ENCODE measurements around the gene PIEZO1. TPM values are rescaled to one million over a fixed set of nuclear protein-coding genes. Genes with fewer than 3 reads are reported as not detected.

The PIEZO1 gene
- total and polyA plus RNA-seq, 10 of the 15 experiments (the other 5 are each of a cell fraction or from before 2014, with no cell fraction given), result 1.3 to 169 (median 33.4) TPM

GRCh38 chr16:88804173-88804551, 19.1 kb upstream of the PIEZO1 start:
- no peak for TF ChIP-seq SKIL (IDR thresholded peaks at IDR 0.05; ENCODE audit: low read depth, poor library complexity, severe bottlenecking)
- TF ChIP-seq POLR2A (IDR thresholded peaks at IDR 0.05; ENCODE audit: low read depth, low read length), result peak; percentile 16; the same call in 1 of the 2 replicates
- no peak for TF ChIP-seq ZBTB33 (IDR thresholded peaks at IDR 0.05)
- TF ChIP-seq FOS (IDR thresholded peaks at IDR 0.05; ENCODE audit: borderline replicate concordance, extremely low read depth, insufficient read length), result no peak
- no peak for TF ChIP-seq KDM1A (IDR thresholded peaks at IDR 0.05; ENCODE audit: borderline replicate concordance)
- TF ChIP-seq KLF5 (IDR thresholded peaks at IDR 0.05; ENCODE audit: partially characterized antibody), result no peak
- ChIA-PET RAD21 (ENCODE audit: unreplicated experiment) (no interaction called here), CTCF (interaction anchor here (0.7 kb wide), 1 partner anchor 11 kb away, joined by 3 read pairs; no protein-coding TSS in a partner anchor), SMC1A (ENCODE audit: uncharacterized antibody, unreplicated experiment) (no interaction called here), POLR2A (interaction anchor here (0.5 kb wide), 1 partner anchor 234 kb away, joined by 3 read pairs; the partner anchor contains the start of gene ZC3H18)
- H3K36me3 ChIP-seq (ENCODE audit: control insufficient read depth in 2 of 2, insufficient read depth in 2 of 2, low read length in 1 of 2), result peaks cover 2 to 33% of the 10 kb centered on the region in 2 experiments; a peak in 3 of 4 replicates
- BruUV-seq (replicated peaks), result TSS peak; percentile 75
- H3K4me2 ChIP-seq (ENCODE audit: control insufficient read depth, insufficient read depth), result peak overlapping the region; percentile 66
- ATAC-seq (no peak), FAIRE-seq (no peak), DNase-seq (ENCODE audit: low read depth, low spot score) (no peak)
- intact Hi-C loops (cut with micrococcal nuclease; ENCODE audit: unreplicated experiment), result no loop called here
- peaks cover 28% of the 10 kb centered on the region for H3K79me2 ChIP-seq (ENCODE audit: control insufficient read depth, insufficient read depth, low read length)
- H3K4me1 ChIP-seq (ENCODE audit: control insufficient read depth, insufficient read depth, low read length), result peaks cover 18% of the 10 kb centered on the region
- H3K9ac ChIP-seq (ENCODE audit: control insufficient read depth, insufficient read depth, low read length), result peak overlapping the region; percentile 90
- peak overlapping the region; percentile 88 for H3K4me3 ChIP-seq
- H2AFZ ChIP-seq (ENCODE audit: control insufficient read depth, low read depth, low read length), result no peak overlapping the region
- no peaks in the 10 kb centered on the region for H3K27me3 ChIP-seq (replicated peaks in 1 of 2; ENCODE audit: control insufficient read depth in 2 of 2, insufficient read depth in 2 of 2, low read length in 1 of 2)
- peak overlapping the region; percentile 67 for H3K27ac ChIP-seq (ENCODE audit: control insufficient read depth, insufficient read depth)
- in situ Hi-C loops (cut with MboI), result no loop called here
- no peaks in the 10 kb centered on the region for H4K20me1 ChIP-seq (ENCODE audit: control insufficient read depth, insufficient read depth)
- WGBS (ENCODE audit: insufficient coverage, insufficient replicate concordance, low lambda C conversion rate, missing lambda C conversion rate), result 2% methylated on average over 13 of the region's 16 CpGs
- no peaks in the 10 kb centered on the region for H3K9me3 ChIP-seq (replicated peaks; ENCODE audit: control insufficient read depth, insufficient read depth, low read length)

Measured in GM12878 (cell line).